HG03354 (cell line): ENCODE data around the gene SDHAF2.

Experiments
- ATAC-seq: cut with Tn5 transposase; IDR thresholded peaks from one replicate; pipeline ENCODE4 v1.9.1; 2021; ENCODE audit warnings: mild to moderate bottlenecking; ENCODE audit not compliant: unreplicated experiment, poor library complexity, severe bottlenecking

The SDHAF2 gene

GRCh38 chr11:61491736-61492395 lies 61.9 kb downstream of the SDHAF2 start:
- ATAC-seq = no peak

- no peak for ATAC-seq
Measured at GRCh38 chr11:61494381-61494961, 64.5 kb downstream of the SDHAF2 start.

- ATAC-seq = no peak
Measured at GRCh38 chr11:61495801-61496601, 66.1 kb downstream of the SDHAF2 start.
